Measurements from ENCODE around the gene MAK.
"Not testable (repeated sequence)": the region's sequence is repeated elsewhere in the genome, so short reads cannot be mapped to it uniquely, and the experiment has no call there.

MAK gene

DNA sequence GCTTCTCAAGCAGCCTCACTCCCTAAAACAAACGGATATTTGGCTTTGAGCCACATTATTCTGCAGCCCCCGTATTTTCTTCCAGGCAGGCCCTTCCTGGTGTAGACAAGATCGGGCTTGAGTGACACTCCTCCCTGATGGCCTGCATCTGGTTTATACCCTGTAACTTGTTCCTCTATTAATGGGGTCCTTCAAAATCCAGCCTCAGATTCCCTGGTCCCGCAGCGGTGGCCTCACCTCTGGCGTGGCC, 115.8 kb downstream of the MAK start:
- peak; percentile 18 for DNase-seq

DNA sequence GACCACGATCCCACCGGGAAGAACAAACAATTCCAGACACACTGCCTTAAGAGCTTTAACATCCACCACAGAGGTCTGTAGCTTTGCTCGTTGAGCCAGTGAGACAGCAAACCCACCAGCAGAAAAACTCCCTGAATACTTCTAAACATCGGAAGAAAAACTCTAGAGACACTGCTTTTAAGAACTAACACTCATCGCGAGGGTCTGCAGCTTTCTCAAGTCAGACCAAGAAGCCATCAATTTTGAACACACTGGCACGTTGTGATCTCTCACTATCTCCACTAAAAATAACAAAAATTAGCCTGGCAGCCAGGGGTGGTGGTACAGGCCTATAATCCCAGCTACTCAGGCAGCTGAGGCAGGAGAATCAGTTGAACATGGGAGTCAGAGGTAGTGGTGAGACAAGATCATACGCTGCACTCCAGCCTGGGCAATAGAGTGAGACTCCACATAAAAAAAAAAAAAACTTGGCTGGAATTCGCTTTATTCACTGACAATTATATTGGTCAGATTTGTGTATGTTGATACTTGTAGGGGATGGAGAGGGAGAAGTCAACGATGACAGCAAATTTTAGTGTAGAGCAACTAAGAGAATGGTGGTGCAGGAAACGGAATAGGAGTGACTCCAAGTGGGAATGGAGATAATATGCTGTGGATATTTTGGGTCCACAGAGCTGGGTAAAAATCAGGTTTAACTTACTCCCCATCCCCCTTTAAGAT, 116.3 kb downstream of the MAK start:
- no peak for DNase-seq

DNA sequence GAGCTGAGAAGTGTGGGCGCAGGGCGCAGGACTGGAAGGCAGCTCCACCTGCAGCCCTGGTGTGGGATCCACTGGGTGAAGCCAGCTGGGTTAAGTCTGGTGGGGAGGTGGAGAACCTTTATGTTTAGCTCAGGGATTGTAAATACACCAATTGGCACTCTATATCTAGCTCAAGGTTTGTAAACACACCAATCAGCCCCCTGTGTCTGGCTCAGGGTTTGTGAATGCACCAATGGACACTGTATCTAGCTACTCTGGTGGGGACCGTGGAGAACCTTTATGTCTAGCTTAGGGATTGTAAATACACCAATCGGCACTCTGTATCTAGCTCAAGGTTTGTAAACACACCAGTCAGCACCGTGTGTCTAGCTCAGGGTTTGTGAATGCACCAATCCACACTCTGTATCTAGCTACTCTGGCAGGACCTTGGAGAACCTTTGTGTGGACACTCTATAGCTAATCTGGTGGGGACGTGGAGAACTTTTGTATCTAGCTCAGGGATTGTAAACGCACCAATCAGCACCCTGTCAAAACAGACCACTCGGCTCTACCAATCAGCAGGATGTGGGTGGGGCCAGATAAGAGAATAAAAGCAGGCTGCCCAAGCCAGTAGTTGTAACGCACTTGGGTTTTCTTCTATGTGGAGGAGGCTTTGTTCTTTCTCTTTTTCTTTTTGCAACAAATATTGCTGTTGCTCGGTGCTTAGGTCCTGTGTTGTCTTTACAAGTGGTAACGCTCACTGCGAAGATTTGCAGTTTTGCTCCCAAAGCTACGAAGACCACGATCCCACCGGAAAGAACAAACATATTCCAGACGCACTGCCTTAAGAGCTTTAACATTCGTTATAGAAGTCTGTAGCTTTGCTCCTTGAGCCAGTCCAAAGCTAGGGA, 117.1 kb downstream of the MAK start:
- DNase-seq = not testable (repeated sequence)

DNA sequence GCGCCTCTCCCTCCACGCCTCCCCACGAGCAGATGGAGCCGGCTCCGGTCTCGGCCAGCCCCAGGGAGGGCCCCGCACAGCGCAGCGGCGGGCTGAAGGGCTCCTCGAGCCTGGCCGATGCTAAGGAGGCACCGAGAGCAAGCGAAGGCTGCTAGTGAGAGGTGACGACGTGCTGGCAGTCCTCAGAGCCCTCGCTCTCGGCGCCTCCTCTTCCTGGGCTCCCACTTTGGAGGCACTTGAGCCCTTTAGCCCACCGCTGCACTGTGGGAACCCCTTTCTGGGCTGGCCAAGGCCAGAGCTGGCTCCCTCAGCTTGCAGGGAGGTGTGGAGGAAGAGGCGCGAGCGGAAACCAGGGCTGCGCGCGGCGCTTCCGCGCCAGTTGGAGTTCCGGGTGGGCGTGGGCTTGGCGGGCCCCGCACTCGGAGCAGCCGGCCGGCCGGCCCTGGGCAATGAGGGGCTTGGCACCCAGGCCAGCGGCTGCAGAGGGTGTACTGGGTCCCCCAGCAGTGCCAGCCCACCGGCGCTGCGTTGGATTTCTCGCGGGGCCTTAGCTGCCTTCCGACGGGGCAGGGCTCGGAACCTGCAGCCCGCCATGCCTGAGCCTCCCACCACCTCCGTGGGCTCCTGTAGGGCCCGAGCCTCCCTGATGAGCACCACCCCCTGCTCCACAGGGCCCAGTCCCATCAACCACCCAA, 117.9 kb downstream of the MAK start:
- no peak for DNase-seq

DNA sequence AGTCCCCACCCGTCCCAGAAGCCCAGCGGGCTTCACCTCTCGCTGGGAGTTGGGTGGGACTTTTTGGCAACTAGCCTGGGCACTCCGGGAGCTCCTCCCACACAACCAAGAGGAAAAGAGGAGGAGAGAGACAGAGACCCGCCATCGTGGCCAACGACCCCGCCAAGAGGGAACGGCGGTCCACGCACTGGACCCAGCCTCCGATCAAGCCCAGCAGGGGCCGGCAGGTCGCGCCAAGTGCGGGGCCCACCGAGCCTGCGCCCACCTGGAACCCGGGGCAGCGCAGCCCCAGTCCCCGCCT, 118.4 kb downstream of the MAK start:
- DNase-seq = no peak

DNA sequence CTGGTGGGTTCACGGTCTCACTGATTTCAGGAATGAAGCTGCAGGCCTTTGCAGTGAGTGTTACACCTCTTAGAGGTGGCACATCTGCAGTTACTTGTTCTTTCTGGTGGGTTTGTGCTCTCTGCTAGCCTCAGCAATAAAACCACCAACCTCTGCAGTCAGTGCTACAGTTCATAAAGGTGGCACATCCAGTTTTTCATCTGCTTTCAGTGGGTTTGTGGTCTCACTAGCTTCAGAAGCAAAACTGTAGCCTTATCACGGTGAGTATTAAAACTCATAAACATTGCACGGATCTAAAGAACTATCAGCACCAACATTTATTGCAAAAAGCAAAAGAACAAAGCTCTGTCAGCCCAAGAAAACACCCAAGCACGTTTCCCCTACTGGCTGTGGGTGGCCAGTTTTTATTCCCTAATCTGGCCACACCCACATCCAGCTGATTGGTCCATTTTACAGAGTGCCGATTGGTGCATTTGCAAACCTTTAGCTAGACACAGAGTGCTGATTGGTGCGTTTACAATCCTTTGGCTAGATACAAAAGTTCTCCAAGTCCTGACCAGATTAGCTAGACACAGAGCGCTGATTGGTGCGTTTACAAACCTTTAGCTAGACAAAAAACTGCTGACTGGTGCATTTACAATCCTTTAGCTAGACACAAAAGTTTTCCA, 118.9 kb downstream of the MAK start:
- DNase-seq = no peak

DNA sequence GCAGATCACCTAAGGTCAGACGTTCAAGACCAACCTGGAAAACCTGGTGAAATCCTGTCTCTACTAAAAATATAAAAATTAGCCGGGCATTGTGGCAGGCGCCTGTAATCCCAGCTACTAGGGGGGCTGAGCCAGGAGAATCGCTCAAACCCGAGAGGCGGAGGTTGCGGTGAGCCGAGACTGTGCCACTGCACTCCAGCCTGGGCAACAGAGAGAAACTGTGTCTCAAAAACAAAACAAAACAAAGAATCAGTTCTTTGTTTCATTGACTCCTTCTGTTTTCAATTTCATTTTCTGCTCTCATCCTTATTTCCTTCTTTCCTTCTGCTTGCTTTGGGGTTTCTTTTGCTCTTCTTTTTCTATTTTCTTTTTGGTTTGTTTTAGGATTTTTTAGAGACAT, 124.4 kb downstream of the MAK start:
- DNase-seq = no peak

Data from NCI-H2081 treated with DMSO at 0.1 percent for 48 hours (cell line).